Activated CD8-positive, alpha-beta memory T cell treated with anti-CD3 and anti-CD28 coated beads for 4 hours (primary cell): ENCODE data around the gene PIANP.
"Not testable (repeated sequence)": the region's sequence is repeated elsewhere in the genome, so short reads cannot be mapped to it uniquely, and the experiment has no call there.

Experiments used
- DNase-seq, 2 donors: peaks; one replicate each; pipeline ENCODE4 v3.0.0-alpha.2; 2020; ENCODE audit warnings: low read depth in 2 of 2

The PIANP gene

GRCh38 chr12:6700646-6701051 is at the start of gene PIANP:
PIANP (minus strand) TSS chr12:6700815; CDS start chr12:6698061, 2,754 bp downstream.
- no peak for DNase-seq

- no peak for DNase-seq
These were observed 48.1 kb upstream of the PIANP start for GRCh38 chr12:6748761-6749160.

DNA sequence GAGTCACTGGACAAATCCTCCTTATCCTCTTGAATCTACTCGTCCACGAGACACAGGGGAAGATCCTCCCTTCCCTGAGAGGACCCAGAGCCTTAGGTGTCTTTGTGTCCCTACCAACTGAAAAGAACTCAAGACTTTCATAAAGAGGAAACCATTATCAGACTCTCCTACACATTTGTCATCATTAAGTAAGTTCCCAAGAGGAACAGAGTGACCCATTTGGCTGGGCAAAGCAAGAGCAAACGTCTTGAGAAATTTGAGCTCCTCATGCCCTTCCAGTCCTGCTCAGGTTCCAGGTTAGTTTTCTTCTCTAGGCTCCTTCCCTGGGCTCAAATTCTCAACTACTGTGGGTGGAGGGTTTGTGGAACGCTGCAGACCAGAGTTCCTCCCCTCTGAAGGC is 46.6 kb upstream of the PIANP start:
- DNase-seq, result no peak

GRCh38 chr12:6745741-6746525 is 45.3 kb upstream of the PIANP start:
- no peak for DNase-seq

- DNase-seq, result not testable (repeated sequence)
These were observed 42.7 kb upstream of the PIANP start for GRCh38 chr12:6743300-6743699.

DNA sequence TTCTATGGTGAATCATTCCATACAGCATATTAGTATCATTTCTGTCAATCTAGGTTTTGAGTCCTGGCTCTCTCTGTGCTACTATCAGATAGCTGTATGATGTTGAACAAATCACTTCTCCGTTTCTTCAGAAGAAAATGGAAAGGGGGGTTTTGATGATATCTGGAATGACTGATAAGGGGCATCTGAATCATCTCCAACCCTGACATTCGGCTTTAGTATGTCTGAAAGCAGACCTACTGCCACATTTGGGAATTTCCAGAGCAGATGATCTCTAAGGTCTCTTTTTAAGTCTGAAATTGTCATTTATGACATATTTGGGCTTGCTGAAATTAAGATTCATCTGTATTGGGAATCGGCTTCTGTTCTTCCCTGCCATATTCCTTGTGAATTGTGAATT is 42.2 kb upstream of the PIANP start:
- no peak for DNase-seq

DNA sequence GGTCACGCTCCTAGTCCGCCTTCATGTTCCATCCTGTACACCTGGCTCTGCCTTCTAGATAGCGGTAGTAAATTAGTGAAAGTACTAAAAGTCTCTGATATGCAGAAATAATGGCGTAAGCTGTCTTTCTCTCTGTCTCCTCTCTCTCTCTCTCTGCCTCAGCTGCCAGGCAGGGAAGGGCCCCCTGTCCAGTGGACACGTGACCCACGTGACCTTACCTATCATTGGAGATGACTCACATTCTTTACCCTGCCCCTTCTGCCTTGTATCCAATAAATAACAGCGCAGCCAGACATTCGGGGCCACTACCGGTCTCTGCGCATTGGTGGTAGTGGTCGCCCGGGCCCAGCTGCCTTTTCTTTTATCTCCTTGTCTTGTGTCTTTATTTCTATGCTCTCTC is 41.5 kb upstream of the PIANP start:
- not testable (repeated sequence) for DNase-seq

DNA sequence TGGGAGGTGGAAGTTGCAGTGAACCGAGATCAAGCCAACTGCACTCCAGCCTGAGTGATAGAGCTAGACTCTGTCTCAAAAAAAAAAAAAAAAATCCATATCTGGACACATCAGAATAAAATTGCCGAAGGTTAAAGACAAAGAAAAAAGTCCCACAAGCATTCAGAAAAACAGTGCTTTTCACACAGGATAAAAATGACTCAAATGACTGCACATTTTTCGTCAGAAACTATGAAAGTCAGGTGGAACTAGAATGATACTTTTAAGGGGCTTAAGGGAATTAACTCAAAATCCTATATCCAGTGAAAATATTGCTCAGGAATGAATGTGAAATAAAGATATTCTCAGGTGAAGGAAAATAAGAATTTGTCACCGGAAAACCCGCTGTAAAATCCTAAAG is 36.1 kb upstream of the PIANP start:
- no peak for DNase-seq

DNA sequence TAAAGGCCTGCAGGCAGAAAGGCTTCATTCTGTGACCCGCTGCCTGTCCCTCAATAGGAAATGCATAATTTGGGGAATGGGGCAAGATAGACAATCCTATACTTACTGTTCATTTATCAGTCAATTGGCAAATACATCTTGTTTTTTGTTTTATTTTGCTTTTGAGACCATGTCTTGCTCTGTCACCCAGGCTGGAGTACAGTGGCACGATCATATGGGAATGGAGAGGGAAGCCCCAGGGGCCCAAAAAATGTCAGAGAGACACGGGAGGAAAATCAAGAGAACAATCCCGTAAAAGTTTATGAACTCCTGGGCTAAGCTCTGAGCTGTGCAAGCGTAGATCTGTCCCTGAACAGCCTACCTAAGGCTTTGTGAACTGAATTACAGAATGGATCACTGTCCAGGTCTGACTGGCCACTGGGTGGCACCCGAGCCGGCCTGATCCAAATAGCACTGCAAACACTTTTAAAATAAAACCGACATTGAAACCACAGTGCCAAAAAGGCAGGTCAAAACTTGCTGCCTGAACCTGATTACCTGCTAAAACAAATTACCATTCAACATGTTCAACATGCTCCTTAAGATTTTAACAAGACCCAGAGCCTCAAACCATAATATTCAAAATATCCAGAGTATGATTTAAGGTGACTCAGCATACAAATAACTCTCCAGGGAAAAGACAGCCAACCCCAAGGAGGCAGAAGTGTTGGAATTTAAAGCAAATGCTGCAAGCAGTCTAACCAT is 35.0 kb upstream of the PIANP start:
- no peak for DNase-seq

DNA sequence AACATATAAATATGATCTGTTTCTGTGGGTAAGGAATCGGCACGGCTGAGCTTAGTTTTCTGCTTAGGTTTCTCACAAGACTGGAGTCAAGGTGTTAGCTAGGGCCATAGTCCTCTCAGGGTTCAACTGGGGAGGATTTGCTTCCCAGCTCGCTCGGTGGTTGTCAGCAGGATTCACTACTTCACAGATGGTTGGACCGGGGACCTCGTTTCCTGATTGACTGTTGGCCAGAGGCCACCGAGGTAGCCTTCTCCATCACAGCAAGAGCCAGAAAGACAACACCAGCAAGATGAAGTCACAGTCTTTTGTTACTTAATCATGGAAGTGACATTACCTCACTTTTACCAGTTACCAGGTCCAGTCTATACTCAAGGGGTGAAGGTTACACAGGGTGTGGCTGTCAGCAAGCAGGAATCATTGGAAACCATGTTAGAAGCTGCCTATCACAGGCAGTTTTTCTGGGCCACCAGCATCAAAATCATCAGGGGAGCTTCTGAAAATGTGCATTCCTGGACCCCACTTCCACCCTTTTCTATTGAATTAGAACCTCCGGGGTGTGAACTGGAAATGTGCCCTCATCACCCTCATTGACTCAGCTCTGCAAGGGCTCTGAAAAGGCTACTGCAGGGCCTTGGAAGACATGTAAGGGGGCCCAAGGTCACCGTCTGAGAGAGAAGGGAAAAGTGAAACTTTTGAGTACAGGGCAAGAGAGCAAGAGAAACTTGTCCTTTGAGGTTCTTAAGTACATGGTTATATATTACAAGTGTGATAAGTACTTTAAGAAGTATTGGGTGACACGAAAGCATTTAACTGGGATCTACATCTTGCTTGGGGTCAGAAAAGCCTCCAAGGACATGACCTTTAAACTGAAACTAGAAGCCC is 34.1 kb upstream of the PIANP start:
- DNase-seq, result no peak

DNA sequence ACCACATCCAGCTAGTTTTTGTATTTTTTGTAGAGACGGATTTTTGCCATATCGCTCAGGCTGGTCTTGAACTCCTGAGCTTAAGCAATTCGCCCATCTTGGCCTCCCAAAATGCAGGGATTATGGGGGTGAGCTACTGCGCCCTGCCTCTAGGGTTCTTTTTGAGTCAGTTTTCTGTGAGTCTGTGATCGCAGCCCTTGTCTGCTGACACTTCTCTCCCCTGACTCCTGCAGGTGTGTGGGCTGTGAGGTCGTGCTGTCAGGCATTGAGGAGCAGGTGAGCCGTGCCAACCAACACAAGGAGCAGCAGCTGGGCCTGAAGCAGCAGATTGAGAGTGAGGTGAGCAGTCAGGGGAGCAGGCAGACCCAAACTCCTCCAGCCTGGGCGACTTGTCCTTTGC is 29.6 kb upstream of the PIANP start:
- DNase-seq, result no peak

DNA sequence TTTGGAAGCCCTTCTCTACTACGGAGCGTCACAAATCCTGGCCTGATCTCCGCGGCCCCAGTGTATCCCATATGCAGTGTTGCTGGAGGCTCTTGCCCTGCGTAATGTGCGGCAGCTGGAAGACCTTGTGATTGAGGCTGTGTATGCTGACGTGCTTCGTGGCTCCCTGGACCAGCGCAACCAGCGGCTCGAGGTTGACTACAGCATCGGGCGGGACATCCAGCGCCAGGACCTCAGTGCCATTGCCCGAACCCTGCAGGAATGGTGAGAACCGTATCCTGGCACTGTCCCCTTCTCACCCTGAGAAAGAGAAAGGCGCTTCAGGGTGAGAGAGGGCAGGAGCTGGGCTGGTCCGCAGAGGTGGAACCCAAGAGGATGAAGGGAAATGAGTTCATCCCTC is 28.6 kb upstream of the PIANP start:
- no peak for DNase-seq

DNA sequence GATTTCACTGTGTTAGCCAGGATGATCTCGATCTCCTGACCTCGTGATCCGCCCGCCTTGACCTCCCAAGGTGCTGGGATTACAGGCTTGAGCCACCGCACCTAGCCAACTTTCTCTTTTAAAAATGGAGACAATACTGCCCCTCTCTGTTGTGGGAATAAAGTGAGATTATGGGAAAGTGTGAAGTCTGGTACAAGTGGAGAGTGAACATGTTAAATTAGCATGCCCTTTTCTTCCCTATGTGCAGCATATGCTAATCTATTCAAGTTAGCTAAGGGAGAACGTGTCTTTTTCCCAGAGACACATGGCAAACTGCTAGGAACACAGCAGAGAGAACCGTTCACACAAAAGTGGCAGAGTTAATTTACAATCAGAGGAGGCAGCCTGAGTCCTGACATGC is 24.7 kb upstream of the PIANP start:
- DNase-seq, result no peak

- DNase-seq, result no peak
These were observed 23.8 kb upstream of the PIANP start for GRCh38 chr12:6724409-6724797.

GRCh38 chr12:6723607-6724408 is 23.2 kb upstream of the PIANP start, which contains the start of gene COPS7A:
COPS7A (plus strand) TSS chr12:6724046; CDS start chr12:6724657, 611 bp downstream.
- DNase-seq, result peak; percentile 77 to 88

GRCh38 chr12:6722863-6723262 is 22.2 kb upstream of the PIANP start:
- no peak for DNase-seq

- DNase-seq, result no peak
These were observed 16.3 kb upstream of the PIANP start for GRCh38 chr12:6716874-6717437.

GRCh38 chr12:6716031-6716873 is 15.6 kb upstream of the PIANP start:
- DNase-seq, result not testable (repeated sequence)

- DNase-seq, result no peak
These were observed 8.4 kb upstream of the PIANP start for GRCh38 chr12:6708960-6709394.

- not testable (repeated sequence) for DNase-seq
These were observed 7.7 kb upstream of the PIANP start for GRCh38 chr12:6708351-6708750.
